Pulmonary artery endothelial cell (primary cell): Measurements from ENCODE around the gene TBCE. TPM values are rescaled to one million over a fixed set of nuclear protein-coding genes. Genes with fewer than 3 reads are reported as not detected.

Source experiments
- total RNA-seq: library from RNA; depleted of rRNA; stranded (reverse); fragments of >200 nt; gene quantifications from 2 replicates; pipeline ENCODE4 v1.2.3, GENCODE V29; 2014

TBCE gene
- total RNA-seq, 1 donor from 2014 or later = 24.5 TPM

Other genes starting within 250 kb of the TBCE start
- gene TOMM20, start 238.6 kb upstream of the TBCE start, total RNA-seq = 83.4 and 123 TPM in 2 replicates
- gene RBM34, start 206.2 kb upstream of the TBCE start, total RNA-seq = 52.2 and 57.3 TPM in 2 replicates
- 39.4 and 50.5 TPM in 2 replicates for gene ARID4B, start 39.2 kb upstream of the TBCE start, total RNA-seq
- 28.4 and 28.7 TPM in 2 replicates for gene GGPS1, start 38.9 kb upstream of the TBCE start, total RNA-seq
- gene B3GALNT2, start 137.0 kb downstream of the TBCE start, total RNA-seq = 55.7 and 77.5 TPM in 2 replicates